GM19328 (cell line): Measurements from ENCODE around the gene MLPH.
A peak's percentile ranks its signal among the peaks of the same experiment; 100 is the strongest.
"Not testable (repeated sequence)": the region's sequence is repeated elsewhere in the genome, so short reads cannot be mapped to it uniquely, and the experiment has no call there.

Experiments
- ATAC-seq: cut with Tn5 transposase; IDR thresholded peaks from one replicate; pipeline ENCODE4 v1.9.1; 2021; ENCODE audit warnings: mild to moderate bottlenecking, moderate library complexity; ENCODE audit not compliant: unreplicated experiment

The MLPH gene

GRCh38 chr2:237456200-237456843 is 30.7 kb upstream of the MLPH start:
- no peak for ATAC-seq

- ATAC-seq = no peak
These were observed 29.6 kb upstream of the MLPH start for GRCh38 chr2:237457388-237457941.

GRCh38 chr2:237458519-237458918 is 28.5 kb upstream of the MLPH start:
- no peak for ATAC-seq

GRCh38 chr2:237459226-237459625 is 27.8 kb upstream of the MLPH start:
- no peak for ATAC-seq

GRCh38 chr2:237459741-237460174 is 27.3 kb upstream of the MLPH start:
- ATAC-seq = no peak

DNA sequence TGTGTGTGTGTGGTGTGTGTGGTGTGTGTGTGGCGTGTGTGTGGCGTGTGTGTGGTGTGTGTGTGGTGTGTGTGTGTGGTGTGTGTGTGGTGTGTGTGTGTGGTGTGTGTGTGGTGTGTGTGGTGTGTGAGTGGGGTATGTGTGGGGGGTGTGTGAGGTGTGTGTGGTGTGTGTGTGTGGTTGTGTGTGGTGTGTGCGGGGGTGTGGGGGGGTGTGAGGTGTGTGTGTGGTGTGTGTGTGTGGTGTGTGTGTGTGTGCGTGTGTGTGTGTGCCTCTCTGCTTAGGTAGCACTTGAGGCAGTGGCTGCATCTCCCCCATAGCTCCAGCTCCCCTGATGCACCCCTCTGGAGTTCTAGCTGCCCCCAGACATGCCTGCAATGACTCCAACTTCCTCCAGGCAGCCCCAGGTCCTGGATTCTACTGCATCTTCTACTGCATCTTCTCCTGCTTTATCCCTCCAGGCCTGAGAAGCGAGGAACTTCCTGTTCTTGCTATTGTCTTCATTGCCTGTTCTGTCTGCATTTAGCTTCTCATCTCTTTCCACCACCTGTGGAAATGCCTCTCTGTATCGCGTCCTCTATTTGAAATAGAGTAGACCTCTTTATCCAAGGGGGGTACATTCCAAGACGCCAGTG is 22.2 kb upstream of the MLPH start:
- ATAC-seq = no peak

- no peak for ATAC-seq
These were observed 21.4 kb upstream of the MLPH start for GRCh38 chr2:237465515-237466148.

DNA sequence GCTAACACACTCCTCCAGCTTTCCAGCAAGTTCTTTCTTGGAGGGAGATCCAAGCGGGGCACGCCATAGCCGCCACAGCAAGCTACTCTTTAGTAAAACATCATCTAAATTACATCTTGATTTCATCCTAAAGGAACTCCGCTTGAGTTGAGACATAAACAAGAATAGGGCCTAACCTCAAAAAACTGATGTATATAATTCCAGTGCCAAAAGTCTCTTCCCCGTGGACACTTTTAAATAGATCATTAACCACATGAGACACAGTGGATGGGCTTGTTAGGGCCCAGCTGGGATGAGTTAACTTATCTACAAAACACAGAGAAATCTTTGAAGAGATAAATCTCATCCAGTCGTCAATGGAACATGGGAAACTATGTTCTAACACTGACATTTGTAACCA is 20.8 kb upstream of the MLPH start:
- no peak for ATAC-seq

DNA sequence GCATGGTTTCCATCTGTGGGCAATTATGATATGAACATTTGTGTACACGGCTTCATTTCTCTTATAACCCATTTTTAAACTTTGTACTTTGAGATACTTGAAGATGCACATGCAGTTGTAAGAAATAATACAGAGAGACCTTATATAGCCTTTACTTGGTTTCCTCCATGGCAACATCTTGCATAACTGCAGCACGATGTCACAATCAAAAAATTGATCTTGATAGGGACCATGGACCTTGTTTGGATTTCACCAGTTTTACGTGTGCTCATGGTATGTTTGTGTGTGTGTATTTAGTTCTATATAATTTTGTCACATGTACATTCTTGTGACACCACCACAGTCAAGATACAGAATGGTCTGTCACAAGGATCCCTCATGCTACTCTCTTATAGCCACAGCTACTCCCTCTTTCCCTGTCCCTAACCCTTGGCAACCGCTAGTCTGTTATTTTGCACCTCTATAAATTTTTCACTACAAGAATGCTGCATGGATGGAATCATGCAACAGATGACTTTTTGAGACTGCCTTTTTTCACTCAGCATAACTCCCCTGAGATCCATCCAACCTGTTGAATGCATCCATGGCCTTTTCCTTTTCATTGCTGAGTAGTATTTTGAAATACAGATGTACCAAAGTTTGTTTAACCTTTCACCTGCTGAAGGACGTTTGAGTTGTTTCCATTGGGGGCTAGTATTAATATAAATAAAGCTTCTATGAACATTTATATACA is 19.4 kb upstream of the MLPH start:
- ATAC-seq = no peak

DNA sequence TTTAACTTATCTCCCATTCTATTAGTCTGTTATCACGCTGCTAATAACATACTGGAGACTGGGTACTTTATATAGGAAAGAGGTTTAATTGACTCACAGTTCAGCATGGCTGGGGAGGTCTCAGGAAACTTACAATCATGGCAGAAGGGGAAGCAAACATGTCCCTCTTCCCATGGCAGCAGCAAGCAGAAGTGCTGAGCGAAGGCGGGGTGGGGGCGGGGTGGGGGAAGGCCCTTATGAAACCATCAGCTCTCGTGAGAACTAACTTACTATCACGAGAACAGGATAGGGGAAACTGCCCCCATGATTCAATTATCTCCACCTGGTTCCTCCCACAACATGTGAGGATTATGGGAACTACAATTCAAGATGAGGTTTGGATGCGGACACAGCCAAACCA is 17.6 kb upstream of the MLPH start:
- not testable (repeated sequence) for ATAC-seq

GRCh38 chr2:237469849-237470248 is 17.2 kb upstream of the MLPH start:
- ATAC-seq = no peak

GRCh38 chr2:237470914-237471313 is 16.1 kb upstream of the MLPH start:
- ATAC-seq = no peak

- no peak for ATAC-seq
These were observed 15.4 kb upstream of the MLPH start for GRCh38 chr2:237471438-237472186.

- no peak for ATAC-seq
These were observed 14.8 kb upstream of the MLPH start for GRCh38 chr2:237472187-237472712.

GRCh38 chr2:237472909-237473877 is 13.9 kb upstream of the MLPH start:
- ATAC-seq = no peak

DNA sequence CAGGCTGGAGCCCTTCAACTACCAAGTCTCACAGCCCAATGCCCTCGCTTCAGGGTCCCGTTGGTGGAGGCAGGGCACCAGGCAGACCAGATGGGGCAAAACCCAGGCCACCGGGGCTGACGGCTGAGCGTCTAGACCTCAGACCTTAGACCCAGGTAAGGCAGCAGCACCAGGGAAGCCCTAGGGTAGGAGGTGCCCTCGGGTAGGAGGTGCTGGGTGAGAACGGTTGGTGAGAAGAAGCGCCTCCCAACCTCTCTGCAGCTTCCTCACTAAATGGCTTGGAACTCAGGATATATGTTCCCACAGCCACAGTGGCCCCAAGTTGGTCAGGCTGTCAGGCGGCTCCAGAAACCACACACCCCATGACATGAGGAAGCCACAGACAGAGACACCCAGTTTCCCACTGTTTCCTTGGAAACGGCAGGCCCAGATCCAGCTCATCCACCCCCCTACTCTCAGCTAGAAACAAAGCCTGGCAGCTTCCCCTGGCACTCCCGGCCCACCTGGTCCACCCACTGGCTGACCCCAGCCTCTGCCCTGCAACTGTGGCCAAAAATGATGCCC is 13.1 kb upstream of the MLPH start:
- ATAC-seq = no peak

- no peak for ATAC-seq
These were observed 12.6 kb upstream of the MLPH start for GRCh38 chr2:237474442-237474911.

DNA sequence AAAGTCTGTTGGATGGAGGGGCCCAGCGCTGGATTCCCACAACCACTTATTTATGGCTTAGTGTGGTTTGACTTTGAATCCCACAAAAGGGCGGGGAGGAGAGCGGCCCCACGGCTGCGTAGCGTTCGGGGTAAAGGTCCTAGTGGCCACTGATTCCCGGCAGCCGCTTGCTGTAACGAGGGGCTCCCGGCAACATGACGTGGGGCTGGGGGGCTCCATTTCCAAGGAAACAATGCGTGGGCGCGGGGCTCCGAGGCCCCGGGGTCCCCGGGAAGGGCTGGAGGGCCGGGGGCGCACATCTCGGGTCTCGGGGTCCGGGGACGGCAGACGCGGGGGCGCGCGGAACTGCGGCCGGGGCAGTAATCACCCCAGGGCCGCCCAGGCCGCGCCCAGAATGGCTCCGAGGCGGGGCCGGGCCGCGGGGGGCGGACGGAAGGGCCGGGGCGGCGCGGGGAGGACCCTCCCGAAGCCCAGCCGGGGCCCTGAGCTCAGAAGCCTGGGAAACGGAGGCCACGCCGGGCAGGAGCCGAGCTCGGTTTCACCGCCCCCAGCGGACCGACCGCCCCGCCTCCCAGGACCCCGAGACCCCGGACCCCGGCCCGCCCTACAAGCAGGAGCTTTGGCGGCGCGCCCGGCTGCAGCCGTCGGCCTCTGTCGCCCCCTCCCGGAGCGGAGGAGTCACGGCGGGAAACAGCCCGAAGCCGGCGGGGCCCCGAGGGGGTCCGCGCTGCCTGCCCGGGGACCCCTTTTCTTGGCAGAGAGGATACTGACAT is 11.9 kb upstream of the MLPH start:
- ATAC-seq = peak; percentile 70
